Activated naive CD8-positive, alpha-beta T cell (primary cell): ENCODE measurements around the gene GRM7.

Experiments used
- H3K27ac Mint-ChIP-seq: one replicate; pipeline ENCODE4 v1.8.0; 2021; ENCODE audit warnings: mixed read lengths
- H3K27me3 Mint-ChIP-seq: one replicate; pipeline ENCODE4 v1.8.0; 2021; ENCODE audit warnings: mixed read lengths
- H3K36me3 Mint-ChIP-seq: one replicate; pipeline ENCODE4 v1.8.0; 2021; ENCODE audit warnings: mixed read lengths
- H3K4me1 Mint-ChIP-seq: one replicate; pipeline ENCODE4 v1.8.0; 2021; ENCODE audit warnings: low read depth, mixed read lengths
- H3K4me3 Mint-ChIP-seq: one replicate; pipeline ENCODE4 v1.8.0; 2021; ENCODE audit warnings: mild to moderate bottlenecking, mixed read lengths
- H3K9me3 Mint-ChIP-seq: one replicate; pipeline ENCODE4 v1.8.0; 2021; ENCODE audit warnings: low read depth, mixed read lengths

GRM7 gene

GRCh38 chr3:7436542-7436941 is 575.6 kb downstream of the GRM7 start:
- H3K4me1 Mint-ChIP-seq = no peaks in the 10 kb centered on the region
- peaks cover 15% of the 10 kb centered on the region for H3K9me3 Mint-ChIP-seq
- H3K36me3 Mint-ChIP-seq = no peaks in the 10 kb centered on the region

DNA sequence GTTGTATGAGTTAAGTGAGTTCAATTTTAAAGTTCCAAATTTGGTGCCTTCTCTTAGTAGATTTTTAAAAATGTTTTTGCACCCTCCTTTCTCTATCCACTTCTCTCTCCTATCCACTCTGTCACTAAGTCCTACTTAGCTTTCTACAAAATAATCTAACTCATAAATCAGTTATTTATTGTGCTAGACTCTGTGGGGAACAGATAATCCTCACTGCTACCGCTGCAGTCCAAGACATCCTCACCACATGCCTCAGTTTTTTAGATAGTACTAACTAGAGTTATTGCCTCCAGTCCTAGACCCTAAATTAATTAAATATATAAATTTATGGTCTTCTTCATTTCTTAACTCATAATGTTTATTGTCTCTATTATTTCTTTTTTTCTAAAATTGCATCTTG is 576.3 kb downstream of the GRM7 start:
- Mint-ChIP-seq H3K27me3 (peaks cover 2% of the 10 kb centered on the region), H3K4me1 (no peaks in the 10 kb centered on the region), H3K36me3 (no peaks in the 10 kb centered on the region), H3K4me3 (no peak overlapping the region), H3K9me3 (peaks cover 15% of the 10 kb centered on the region), H3K27ac (no peak overlapping the region)

More at GRCh38 chr3:7436542-7436941, 575.6 kb downstream of the GRM7 start:
- Mint-ChIP-seq H3K27ac (no peak overlapping the region), H3K27me3 (peaks cover 2% of the 10 kb centered on the region), H3K4me3 (no peak overlapping the region)

- Mint-ChIP-seq H3K9me3 (peaks cover 5% of the 10 kb centered on the region), H3K4me3 (no peak overlapping the region), H3K27me3 (peaks cover 2% of the 10 kb centered on the region), H3K36me3 (no peaks in the 10 kb centered on the region), H3K4me1 (no peaks in the 10 kb centered on the region), H3K27ac (no peak overlapping the region)
Measured at GRCh38 chr3:7439101-7439680, 578.3 kb downstream of the GRM7 start.

- H3K27ac Mint-ChIP-seq = no peak overlapping the region
- no peaks in the 10 kb centered on the region for H3K36me3 Mint-ChIP-seq
- H3K27me3 Mint-ChIP-seq = peaks cover 1% of the 10 kb centered on the region
Measured at GRCh38 chr3:7444886-7445285, 584.0 kb downstream of the GRM7 start.

GRCh38 chr3:7445331-7445730 is 584.4 kb downstream of the GRM7 start:
- Mint-ChIP-seq H3K27ac (no peak overlapping the region), H3K27me3 (peaks cover 1% of the 10 kb centered on the region), H3K36me3 (no peaks in the 10 kb centered on the region), H3K4me3 (no peak overlapping the region), H3K4me1 (no peaks in the 10 kb centered on the region), H3K9me3 (peaks cover 4% of the 10 kb centered on the region)

More at GRCh38 chr3:7444886-7445285, 584.0 kb downstream of the GRM7 start:
- Mint-ChIP-seq H3K9me3 (peaks cover 4% of the 10 kb centered on the region), H3K4me3 (no peak overlapping the region), H3K4me1 (no peaks in the 10 kb centered on the region)

DNA sequence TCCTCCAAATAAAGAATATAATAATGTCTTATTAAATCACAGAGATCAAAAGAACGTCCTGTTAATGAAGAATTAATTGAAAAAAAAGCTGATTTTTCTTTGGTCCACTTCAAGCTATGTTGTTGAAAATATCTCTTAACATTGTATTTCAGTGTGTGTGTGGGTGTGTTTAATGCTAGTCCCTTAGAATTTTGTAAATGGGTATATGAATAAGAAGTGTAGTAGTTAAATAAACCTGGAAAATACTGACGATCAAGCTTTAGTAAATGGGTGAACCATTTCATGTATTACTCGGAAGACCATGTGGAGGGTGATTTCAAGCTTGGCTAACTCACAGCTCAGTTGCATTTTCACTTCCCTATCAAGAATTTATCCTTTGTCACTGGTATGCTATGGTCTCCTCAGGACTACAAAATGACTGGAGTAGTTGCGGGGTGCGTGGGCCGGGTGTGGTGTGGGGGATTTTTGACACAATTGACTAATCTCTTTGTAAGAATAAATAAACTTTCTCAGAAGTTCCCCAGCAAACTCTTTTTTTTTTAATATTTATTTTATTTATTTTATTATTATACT is 586.4 kb downstream of the GRM7 start:
- Mint-ChIP-seq H3K27me3 (peaks cover 1% of the 10 kb centered on the region), H3K9me3 (peaks cover 4% of the 10 kb centered on the region), H3K36me3 (no peaks in the 10 kb centered on the region), H3K4me3 (no peak overlapping the region), H3K4me1 (no peaks in the 10 kb centered on the region), H3K27ac (no peak overlapping the region)

DNA sequence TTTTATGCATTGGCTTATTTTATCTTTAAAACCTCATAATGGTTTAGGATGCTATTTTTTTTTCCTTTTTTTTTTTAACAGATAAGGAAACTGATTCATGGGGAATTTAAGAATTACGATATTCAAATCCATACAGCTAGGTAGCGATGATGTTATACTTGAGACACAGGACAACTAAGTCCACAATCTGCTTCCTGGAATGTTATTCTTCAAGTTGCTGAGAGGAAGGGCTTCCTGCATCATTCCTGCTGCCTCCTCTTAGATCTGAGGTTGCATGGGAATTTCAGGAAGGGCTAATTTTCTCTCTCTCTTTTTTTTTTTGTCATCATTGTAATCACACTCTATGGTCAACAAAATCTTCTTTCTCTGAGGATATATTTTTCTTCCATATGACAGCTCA is 595.5 kb downstream of the GRM7 start:
- no peaks in the 10 kb centered on the region for H3K27me3 Mint-ChIP-seq
- H3K9me3 Mint-ChIP-seq = no peaks in the 10 kb centered on the region
- H3K27ac Mint-ChIP-seq = no peak overlapping the region
- H3K4me3 Mint-ChIP-seq = no peak overlapping the region
- no peaks in the 10 kb centered on the region for H3K36me3 Mint-ChIP-seq
- H3K4me1 Mint-ChIP-seq = no peaks in the 10 kb centered on the region

- Mint-ChIP-seq H3K36me3 (no peaks in the 10 kb centered on the region), H3K27ac (no peak overlapping the region), H3K9me3 (no peaks in the 10 kb centered on the region), H3K4me3 (no peak overlapping the region), H3K4me1 (no peaks in the 10 kb centered on the region), H3K27me3 (no peaks in the 10 kb centered on the region)
Measured at GRCh38 chr3:7461202-7461825, 600.4 kb downstream of the GRM7 start.

DNA sequence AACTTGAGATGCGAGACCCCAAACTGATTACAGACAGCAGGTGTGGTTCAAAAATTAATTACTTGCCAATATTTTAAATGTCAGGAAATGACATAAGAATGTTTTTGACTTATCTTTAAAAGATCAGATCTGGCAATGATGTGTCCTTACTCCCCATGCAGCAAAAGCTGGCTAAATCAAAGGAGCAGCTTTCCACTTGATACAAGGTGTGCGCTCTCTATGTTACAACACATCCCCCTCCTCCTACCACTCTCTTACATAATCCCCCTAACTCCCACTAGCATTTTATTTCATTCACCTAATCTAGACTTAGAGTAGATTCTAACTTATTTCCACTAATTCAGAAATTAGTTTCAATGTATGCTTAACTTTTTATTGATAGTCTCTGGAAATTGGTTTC is 609.0 kb downstream of the GRM7 start:
- Mint-ChIP-seq H3K9me3 (no peaks in the 10 kb centered on the region), H3K27ac (no peak overlapping the region)

DNA sequence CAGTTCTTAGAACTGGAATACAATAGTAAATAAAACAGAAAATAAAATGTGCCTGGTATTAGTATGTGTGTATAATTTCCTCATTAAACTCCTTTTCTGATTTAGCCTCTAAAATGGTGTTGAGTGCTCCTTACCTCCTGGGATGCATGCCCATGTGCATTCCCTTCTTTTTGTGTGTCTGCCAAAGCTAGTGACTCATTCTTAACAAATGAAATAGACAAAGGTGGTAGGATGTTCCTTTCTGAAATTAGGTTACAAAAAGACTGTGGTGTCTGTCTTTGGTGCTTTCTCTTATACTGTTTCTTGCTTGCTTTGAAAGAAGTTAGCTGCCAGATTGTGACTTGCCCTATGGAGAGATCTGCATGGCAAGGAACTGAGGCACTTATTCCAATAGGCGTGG is 623.7 kb downstream of the GRM7 start:
- no peak overlapping the region for H3K27ac Mint-ChIP-seq
- no peaks in the 10 kb centered on the region for H3K4me1 Mint-ChIP-seq
- H3K36me3 Mint-ChIP-seq = no peaks in the 10 kb centered on the region
- no peaks in the 10 kb centered on the region for H3K27me3 Mint-ChIP-seq
- peaks cover 4% of the 10 kb centered on the region for H3K9me3 Mint-ChIP-seq
- H3K4me3 Mint-ChIP-seq = no peak overlapping the region

More for the DNA sequence above, 609.0 kb downstream of the GRM7 start:
- Mint-ChIP-seq H3K27me3 (no peaks in the 10 kb centered on the region), H3K4me1 (no peaks in the 10 kb centered on the region), H3K36me3 (no peaks in the 10 kb centered on the region), H3K4me3 (no peak overlapping the region)

DNA sequence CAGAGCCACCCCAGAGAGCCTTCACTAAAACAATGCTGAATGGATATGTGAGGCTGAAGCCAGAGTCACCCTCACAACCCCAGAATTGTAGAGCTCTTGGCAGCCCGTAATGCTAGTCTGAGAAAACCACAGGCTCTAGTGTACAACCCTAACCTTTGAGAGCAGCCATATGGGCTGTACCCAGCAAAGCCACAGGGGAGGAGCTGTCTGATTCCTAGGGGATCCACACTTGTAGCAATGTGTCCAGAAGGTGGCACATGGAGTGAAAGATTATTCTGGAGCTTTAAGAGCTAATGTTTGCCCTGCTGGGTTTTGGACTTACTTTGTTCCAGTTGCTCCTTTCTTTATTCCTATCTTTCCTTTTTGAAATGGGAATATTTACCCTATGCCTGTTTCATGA is 626.8 kb downstream of the GRM7 start:
- peaks cover 5% of the 10 kb centered on the region for H3K9me3 Mint-ChIP-seq
- H3K27ac Mint-ChIP-seq = no peak overlapping the region
- H3K4me3 Mint-ChIP-seq = no peak overlapping the region
- H3K27me3 Mint-ChIP-seq = no peaks in the 10 kb centered on the region
- H3K36me3 Mint-ChIP-seq = no peaks in the 10 kb centered on the region
- H3K4me1 Mint-ChIP-seq = no peaks in the 10 kb centered on the region

DNA sequence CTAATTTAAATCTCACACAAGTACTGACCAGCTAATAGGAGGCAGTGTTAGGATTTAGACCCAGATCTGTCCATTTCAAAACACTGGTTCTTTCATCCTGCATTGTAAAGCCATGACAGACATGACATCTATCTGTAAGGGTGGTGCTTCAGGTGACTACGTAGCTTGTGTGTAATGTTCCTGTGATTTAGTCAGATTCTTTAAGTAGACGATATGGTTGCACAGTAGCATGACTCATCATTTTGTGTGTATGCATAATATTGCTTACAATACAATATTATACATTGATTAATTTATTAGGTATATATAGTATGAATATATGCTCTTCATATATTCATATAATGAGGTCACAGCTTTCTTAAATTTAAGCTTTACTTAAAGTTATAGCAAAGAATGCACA is 628.5 kb downstream of the GRM7 start:
- H3K4me3 Mint-ChIP-seq = no peak overlapping the region
- H3K36me3 Mint-ChIP-seq = no peaks in the 10 kb centered on the region
- no peaks in the 10 kb centered on the region for H3K27me3 Mint-ChIP-seq
- H3K27ac Mint-ChIP-seq = no peak overlapping the region
- H3K9me3 Mint-ChIP-seq = peaks cover 9% of the 10 kb centered on the region
- H3K4me1 Mint-ChIP-seq = no peaks in the 10 kb centered on the region

GRCh38 chr3:7498715-7499114 is 637.8 kb downstream of the GRM7 start:
- Mint-ChIP-seq H3K27me3 (no peaks in the 10 kb centered on the region), H3K27ac (no peak overlapping the region), H3K36me3 (no peaks in the 10 kb centered on the region), H3K4me1 (no peaks in the 10 kb centered on the region), H3K4me3 (no peak overlapping the region), H3K9me3 (peaks cover 5% of the 10 kb centered on the region)

DNA sequence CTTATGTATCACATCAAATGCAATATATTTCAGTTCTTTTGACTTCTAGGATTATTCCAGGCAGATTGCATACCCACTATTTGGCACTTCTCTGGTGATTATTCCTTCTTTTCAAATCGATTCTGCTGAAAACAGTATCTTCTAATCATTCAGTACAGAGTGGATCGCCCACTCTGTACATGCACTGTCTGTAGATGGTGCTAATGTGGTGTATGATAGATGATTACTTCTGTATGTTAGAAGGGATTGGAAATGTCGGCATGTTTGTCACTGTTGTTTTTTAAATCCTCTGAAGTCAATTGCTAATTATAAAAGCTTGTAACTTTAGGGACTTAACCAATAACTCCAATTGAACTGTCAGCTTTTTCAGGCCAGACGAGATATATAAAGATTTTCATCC is 642.5 kb downstream of the GRM7 start:
- no peaks in the 10 kb centered on the region for H3K36me3 Mint-ChIP-seq
- H3K9me3 Mint-ChIP-seq = peaks cover 6% of the 10 kb centered on the region
- no peaks in the 10 kb centered on the region for H3K4me1 Mint-ChIP-seq
- no peak overlapping the region for H3K27ac Mint-ChIP-seq
- H3K27me3 Mint-ChIP-seq = no peaks in the 10 kb centered on the region
- no peak overlapping the region for H3K4me3 Mint-ChIP-seq

DNA sequence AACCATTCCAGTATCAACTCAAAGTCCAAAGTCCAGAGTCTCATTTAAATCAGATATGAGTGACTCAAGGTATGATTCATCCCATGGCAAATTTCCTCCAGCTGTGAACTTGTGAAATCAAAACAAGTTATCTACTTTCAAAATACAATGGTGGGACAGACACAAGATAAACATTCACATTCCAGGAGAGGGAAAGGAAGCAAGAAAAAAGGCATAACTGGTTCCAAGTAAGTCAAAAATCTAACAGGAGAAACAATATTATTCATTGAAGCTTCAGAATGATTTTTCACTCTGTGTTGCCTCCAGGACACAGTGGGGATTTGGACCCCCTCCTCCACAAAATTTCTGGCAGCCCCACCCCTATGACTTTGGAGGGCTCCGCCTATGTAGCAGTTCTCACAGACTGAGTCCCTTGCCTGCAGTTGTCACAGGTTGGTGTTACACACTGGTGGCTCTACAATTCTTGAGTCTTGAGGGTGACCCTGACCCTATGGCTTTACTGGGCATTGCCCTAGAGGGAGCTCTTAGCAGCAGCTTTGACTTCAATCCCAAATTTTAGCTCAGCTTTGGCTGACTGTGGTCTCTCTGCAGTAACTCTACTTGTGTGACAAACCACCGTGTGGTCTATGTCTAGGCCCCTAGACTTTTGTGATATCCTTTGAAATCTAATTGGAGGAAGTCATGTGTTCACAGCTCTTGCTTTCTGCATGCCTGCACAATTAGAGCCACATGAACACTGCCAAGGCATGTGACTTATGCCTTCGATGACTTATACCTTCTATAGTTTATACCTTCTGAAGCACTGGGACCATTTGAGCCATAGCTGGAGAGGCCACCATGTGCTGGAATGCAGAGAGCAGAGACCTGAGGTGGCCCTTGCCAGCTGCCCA is 644.2 kb downstream of the GRM7 start:
- Mint-ChIP-seq H3K27me3 (no peaks in the 10 kb centered on the region), H3K36me3 (no peaks in the 10 kb centered on the region), H3K4me3 (no peak overlapping the region), H3K9me3 (peaks cover 6% of the 10 kb centered on the region), H3K4me1 (no peaks in the 10 kb centered on the region), H3K27ac (no peak overlapping the region)
